Hindlimb muscle (tissue), 1 donor: ENCODE measurements around the gene INTS1. TPM values are rescaled to one million over a fixed set of nuclear protein-coding genes. Genes with fewer than 3 reads are reported as not detected.
A peak's percentile ranks its signal among the peaks of the same experiment; 100 is the strongest.

Source experiments
- DNase-seq: peaks from one replicate; pipeline ENCODE4 v3.0.0-alpha.2; 2013
- polyA plus RNA-seq: library from polyadenylated mRNA; unstranded; fragments of 120-200 nt; gene quantifications from one replicate; pipeline ENCODE4 v1.2.1, GENCODE V29; 2013; ENCODE audit not compliant: insufficient read length

The INTS1 gene
- polyA plus RNA-seq, 1 donor: 55.6 TPM

- DNase-seq: no peak
Observed at GRCh38 chr7:1484569-1484968, 19.6 kb downstream of the INTS1 start.

- DNase-seq: no peak
Observed at GRCh38 chr7:1483536-1484505, 20.4 kb downstream of the INTS1 start.

GRCh38 chr7:1483079-1483478 lies 21.1 kb downstream of the INTS1 start:
- no peak for DNase-seq

- DNase-seq: no peak
Observed at GRCh38 chr7:1481300-1481699, 22.9 kb downstream of the INTS1 start.

GRCh38 chr7:1480670-1481069 lies 23.5 kb downstream of the INTS1 start:
- no peak for DNase-seq

- no peak for DNase-seq
Observed at GRCh38 chr7:1479287-1479686, 24.9 kb downstream of the INTS1 start.

- DNase-seq: no peak
Observed at GRCh38 chr7:1478480-1478879, 25.7 kb downstream of the INTS1 start.

- no peak for DNase-seq
Observed at GRCh38 chr7:1476859-1477258, 27.3 kb downstream of the INTS1 start.

- DNase-seq: no peak
Observed at GRCh38 chr7:1475991-1476390, 28.2 kb downstream of the INTS1 start.

- DNase-seq: no peak
Observed at GRCh38 chr7:1475393-1475792, 28.8 kb downstream of the INTS1 start.

GRCh38 chr7:1474736-1475135 lies 29.5 kb downstream of the INTS1 start:
- DNase-seq: no peak

GRCh38 chr7:1473864-1474512 lies 30.2 kb downstream of the INTS1 start:
- DNase-seq: peak; percentile 85

- DNase-seq: no peak
Observed at GRCh38 chr7:1470901-1471300, 33.3 kb downstream of the INTS1 start.

GRCh38 chr7:1468643-1469298 lies 35.4 kb downstream of the INTS1 start:
- DNase-seq: no peak

- DNase-seq: no peak
Observed at GRCh38 chr7:1468203-1468602, 36.0 kb downstream of the INTS1 start.

GRCh38 chr7:1466524-1467271 lies 37.5 kb downstream of the INTS1 start:
- peak; percentile 62 for DNase-seq

GRCh38 chr7:1464694-1465093 lies 39.5 kb downstream of the INTS1 start:
- DNase-seq: no peak

GRCh38 chr7:1463676-1464223 lies 40.4 kb downstream of the INTS1 start:
- DNase-seq: no peak

- DNase-seq: no peak
Observed at GRCh38 chr7:1461646-1462375, 42.4 kb downstream of the INTS1 start.

GRCh38 chr7:1460821-1461645 lies 43.2 kb downstream of the INTS1 start:
- DNase-seq: peak; percentile 45
